ENCODE measurements around the gene ASIC1.
"Not testable (repeated sequence)": the region's sequence is repeated elsewhere in the genome, so short reads cannot be mapped to it uniquely, and the experiment has no call there.

ASIC1 gene

GRCh38 chr12:50026691-50027090, 30.7 kb upstream of the ASIC1 start:
- H2AFZ ChIP-seq (ENCODE audit: low read depth, low read length, severe bottlenecking) = peak overlapping the region; percentile 93
- no peak overlapping the region for H3K27ac ChIP-seq (ENCODE audit: low read depth, low read length)

GRCh38 chr12:50030449-50030848, 26.9 kb upstream of the ASIC1 start:
- H4K20me1 ChIP-seq (ENCODE audit: low read depth, low read length); H3F3A ChIP-seq (ENCODE audit: insufficient read depth); H3K27me3 ChIP-seq (ENCODE audit: low read length); H3K9ac ChIP-seq (ENCODE audit: low read length); H3K36me3 ChIP-seq (ENCODE audit: low read length); H3K9me3 ChIP-seq (ENCODE audit: insufficient read depth, low read length); H3K79me2 ChIP-seq (ENCODE audit: insufficient read depth, low read length); H2AFZ ChIP-seq (ENCODE audit: low read depth, low read length, severe bottlenecking); H3K27ac ChIP-seq (ENCODE audit: low read depth, low read length); H3K4me2 ChIP-seq (ENCODE audit: low read depth, low read length, poor library complexity, severe bottlenecking); H3K4me3 ChIP-seq (ENCODE audit: insufficient read depth, low read length, poor library complexity, severe bottlenecking); H3K9me2 ChIP-seq (replicated peaks; ENCODE audit: insufficient read depth, low read length): not testable (repeated sequence)

More at GRCh38 chr12:50026691-50027090, 30.7 kb upstream of the ASIC1 start:
- Histone ChIP-seq H3F3A (ENCODE audit: insufficient read depth) (no peaks in the 10 kb centered on the region; the same call in 1 of the 2 replicates), H3K36me3 (ENCODE audit: low read length) (no peaks in the 10 kb centered on the region), H3K9me3 (ENCODE audit: insufficient read depth, low read length) (no peaks in the 10 kb centered on the region), H3K4me3 (ENCODE audit: insufficient read depth, low read length, poor library complexity, severe bottlenecking) (no peak overlapping the region), H3K4me2 (ENCODE audit: low read depth, low read length, poor library complexity, severe bottlenecking) (no peak overlapping the region), H3K27me3 (ENCODE audit: low read length) (no peaks in the 10 kb centered on the region), H3K9me2 (replicated peaks; ENCODE audit: insufficient read depth, low read length) (no peaks in the 10 kb centered on the region), H3K9ac (ENCODE audit: low read length) (no peak overlapping the region), H3K79me2 (ENCODE audit: insufficient read depth, low read length) (peaks cover 35% of the 10 kb centered on the region), H4K20me1 (ENCODE audit: low read depth, low read length) (no peaks in the 10 kb centered on the region)
- TF ChIP-seq EZH2phosphoT487 (conservative IDR thresholded peaks at IDR 0.05; ENCODE audit: low read length) = no peak
- TF ChIP-seq CTCF (IDR thresholded peaks at IDR 0.05; ENCODE audit: insufficient read depth, low read length, poor library complexity, severe bottlenecking) = no peak

- H3K27ac ChIP-seq (ENCODE audit: low read depth, low read length) = no peak overlapping the region
- no peak overlapping the region for H3K9ac ChIP-seq (ENCODE audit: low read length)
- H3K27me3 ChIP-seq (ENCODE audit: low read length) = no peaks in the 10 kb centered on the region
- H3K9me3 ChIP-seq (ENCODE audit: insufficient read depth, low read length) = no peaks in the 10 kb centered on the region
- no peaks in the 10 kb centered on the region for H3K79me2 ChIP-seq (ENCODE audit: insufficient read depth, low read length)
- no peak overlapping the region for H3K4me2 ChIP-seq (ENCODE audit: low read depth, low read length, poor library complexity, severe bottlenecking)
- no peaks in the 10 kb centered on the region for H3F3A ChIP-seq (ENCODE audit: insufficient read depth)
- H4K20me1 ChIP-seq (ENCODE audit: low read depth, low read length) = no peaks in the 10 kb centered on the region
- H3K36me3 ChIP-seq (ENCODE audit: low read length) = no peaks in the 10 kb centered on the region
- no peaks in the 10 kb centered on the region for H3K9me2 ChIP-seq (replicated peaks; ENCODE audit: insufficient read depth, low read length)
- no peak overlapping the region for H3K4me3 ChIP-seq (ENCODE audit: insufficient read depth, low read length, poor library complexity, severe bottlenecking)
- H2AFZ ChIP-seq (ENCODE audit: low read depth, low read length, severe bottlenecking) = no peak overlapping the region
- TF ChIP-seq EZH2phosphoT487 (conservative IDR thresholded peaks at IDR 0.05; ENCODE audit: low read length) (no peak), CTCF (IDR thresholded peaks at IDR 0.05; ENCODE audit: insufficient read depth, low read length, poor library complexity, severe bottlenecking) (no peak)
These were observed 24.9 kb upstream of the ASIC1 start for GRCh38 chr12:50032515-50032853.

- Histone ChIP-seq H3K4me2 (ENCODE audit: low read depth, low read length, poor library complexity, severe bottlenecking) (no peak overlapping the region), H3K4me3 (ENCODE audit: insufficient read depth, low read length, poor library complexity, severe bottlenecking) (no peak overlapping the region), H3K36me3 (ENCODE audit: low read length) (no peaks in the 10 kb centered on the region), H4K20me1 (ENCODE audit: low read depth, low read length) (no peaks in the 10 kb centered on the region), H2AFZ (ENCODE audit: low read depth, low read length, severe bottlenecking) (no peak overlapping the region), H3F3A (ENCODE audit: insufficient read depth) (no peaks in the 10 kb centered on the region), H3K27ac (ENCODE audit: low read depth, low read length) (no peak overlapping the region), H3K9me2 (replicated peaks; ENCODE audit: insufficient read depth, low read length) (no peaks in the 10 kb centered on the region), H3K27me3 (ENCODE audit: low read length) (no peaks in the 10 kb centered on the region), H3K9ac (ENCODE audit: low read length) (no peak overlapping the region), H3K79me2 (ENCODE audit: insufficient read depth, low read length) (no peaks in the 10 kb centered on the region), H3K9me3 (ENCODE audit: insufficient read depth, low read length) (no peaks in the 10 kb centered on the region)
- no peak for TF ChIP-seq EZH2phosphoT487 (conservative IDR thresholded peaks at IDR 0.05; ENCODE audit: low read length)
- no peak for TF ChIP-seq CTCF (IDR thresholded peaks at IDR 0.05; ENCODE audit: insufficient read depth, low read length, poor library complexity, severe bottlenecking)
These were observed 24.4 kb upstream of the ASIC1 start for GRCh38 chr12:50032854-50033581.

All from SU-DHL-6 (cell line).